Brain microvascular endothelial cell (primary cell): ENCODE results near the gene INSL3.

ENCODE experiments used
- DNase-seq: peaks from one replicate; pipeline ENCODE4 v3.0.0-alpha.2; 2020
- H3K27ac ChIP-seq: fragments of 250-450 bp; sonication (Bioruptor Pico); 2 replicates; pipeline ENCODE4 v1.5.1; 2020; ENCODE audit warnings: mild to moderate bottlenecking, moderate library complexity
- H3K27me3 ChIP-seq: fragments of 250-450 bp; sonication (Bioruptor Pico); replicated peaks from 2 replicates; pipeline ENCODE4 v1.5.1; 2020; ENCODE audit warnings: mild to moderate bottlenecking
- H3K36me3 ChIP-seq: fragments of 250-450 bp; sonication (Bioruptor Pico); replicated peaks from 2 replicates; pipeline ENCODE4 v1.5.1; 2020; ENCODE audit warnings: mild to moderate bottlenecking
- H3K4me3 ChIP-seq: 2 replicates; pipeline ENCODE4 v1.5.1; 2011; ENCODE audit warnings: low read depth, mild to moderate bottlenecking, control low read depth, low read length, moderate library complexity
- CTCF ChIP-seq: IDR thresholded peaks from 2 replicates; pipeline ENCODE4 v1.5.1; 2011; ENCODE audit warnings: low read depth, mild to moderate bottlenecking, moderate library complexity, low read length, control low read depth, inconsistent platforms; ENCODE audit errors: missing control alignments
- in situ Hi-C: cut with HindIII; loops from 2 replicates; pipeline ENCODE4 v1.10.0; 2017; ENCODE audit warnings: low sequenced_read_pairs, low pct_ligation_motif_present

INSL3 gene

GRCh38 chr19:17767559-17767958 lies 53.8 kb downstream of the INSL3 start:
- in situ Hi-C loops: no loop called here
- TF ChIP-seq CTCF: no peak
- H3K36me3 ChIP-seq: no peaks in the 10 kb centered on the region

GRCh38 chr19:17766543-17767131 lies 54.7 kb downstream of the INSL3 start:
- Histone ChIP-seq H3K27me3 (no peaks in the 10 kb centered on the region), H3K4me3 (no peak overlapping the region), H3K27ac (no peak overlapping the region), H3K36me3 (no peaks in the 10 kb centered on the region)
- TF ChIP-seq CTCF: peak; percentile 98
- DNase-seq: peak; percentile 83
- in situ Hi-C loops: no loop called here

More at GRCh38 chr19:17767559-17767958, 53.8 kb downstream of the INSL3 start:
- Histone ChIP-seq H3K27me3 (no peaks in the 10 kb centered on the region), H3K4me3 (no peak overlapping the region), H3K27ac (no peak overlapping the region)
- no peak for DNase-seq
